ENCODE results near the gene MRPL11. TPM values are rescaled to one million over a fixed set of nuclear protein-coding genes. Genes with fewer than 3 reads are reported as not detected.

MRPL11 gene
- total and polyA plus RNA-seq, 2 donors (not counting 3 experiments of a cell fraction or from before 2014, with no cell fraction given), result 54.9 to 69.1 TPM

DNA sequence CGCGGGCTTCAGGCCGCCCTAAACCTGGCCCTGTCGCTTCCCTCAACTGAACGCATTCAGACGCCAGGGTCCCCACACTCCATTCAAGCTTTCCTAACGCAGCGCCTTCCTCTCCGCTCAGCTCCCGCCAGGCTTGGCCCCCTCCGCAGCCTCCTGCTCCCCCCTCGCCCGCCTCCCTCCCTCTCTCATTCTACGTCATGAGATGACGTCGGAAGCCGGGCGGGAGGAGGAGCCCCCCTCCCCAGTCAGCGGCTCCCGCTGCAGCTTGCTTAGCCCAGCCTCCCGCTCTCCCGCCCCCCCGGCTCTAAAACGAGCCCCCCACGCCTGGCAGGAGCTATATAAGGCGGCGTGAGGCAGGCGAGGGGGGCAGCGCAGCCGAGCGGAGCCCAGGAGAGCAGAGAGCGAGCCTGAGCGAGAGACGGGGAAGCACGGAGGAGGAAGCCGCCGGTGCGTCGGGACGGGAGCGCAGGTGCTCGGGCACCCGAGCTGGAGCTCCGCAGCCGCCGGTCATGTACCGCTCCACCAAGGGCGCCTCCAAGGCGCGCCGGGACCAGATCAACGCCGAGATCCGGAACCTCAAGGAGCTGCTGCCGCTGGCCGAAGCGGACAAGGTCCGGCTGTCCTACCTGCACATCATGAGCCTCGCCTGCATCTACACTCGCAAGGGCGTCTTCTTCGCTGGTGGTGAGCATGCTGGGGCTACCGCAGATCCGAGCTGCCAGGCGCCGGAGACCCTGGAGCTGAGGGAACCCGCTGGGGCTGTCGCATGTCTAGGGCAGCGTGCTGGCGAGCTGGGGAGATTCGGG is 17.8 kb downstream of the MRPL11 start, which contains the start of gene NPAS4:
Gene NPAS4 (plus strand): TSS at position 365 of the 806 bp plus-strand sequence. CDS start 145 bp downstream, at position 510.
- intact Hi-C loops (cut with micrococcal nuclease), result loop anchor here (1.0 to 2.0 kb wide), 2 partner anchors 46 to 132 kb away; partner anchors contain the start of genes PELI3 and YIF1A
- CTCF ChIA-PET, result interaction anchor here (0.8 to 2.3 kb wide), 17 partner anchors 9 to 257 kb away, joined by 3 to 21 read pairs (median 4); partner anchors contain the start of genes DPP3, MRPL11 and RBM4B
- no peak for FAIRE-seq

DNA sequence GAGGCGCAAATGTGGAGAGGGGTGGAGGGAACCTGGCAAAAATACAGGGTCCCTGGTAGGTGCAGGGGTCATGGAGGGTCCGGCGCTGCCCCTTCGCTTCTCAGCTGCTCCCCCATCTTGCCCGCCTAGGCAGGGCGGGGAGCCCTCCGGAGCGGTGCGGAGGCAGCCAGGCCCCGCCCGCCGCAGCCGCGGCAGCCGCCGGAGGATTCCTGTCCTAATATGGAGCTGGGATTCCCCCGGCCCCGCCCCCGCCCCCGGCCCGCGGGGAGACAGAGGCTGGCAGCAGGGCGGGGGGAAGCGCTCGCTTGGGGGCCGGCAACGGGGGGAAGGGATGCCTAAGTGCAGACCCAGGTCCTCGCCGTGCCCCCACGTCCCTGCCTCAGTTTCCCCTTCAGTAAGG is 18.8 kb downstream of the MRPL11 start:
- Histone ChIP-seq H3K4me2 (ENCODE audit: insufficient read depth, low read length) (no peak overlapping the region), H3K9me1 (replicated peaks; ENCODE audit: control insufficient read depth, extremely low read depth, insufficient read depth, low read length) (no peaks in the 10 kb centered on the region), H4K20me1 (replicated peaks; ENCODE audit: control insufficient read depth, extremely low read depth, insufficient read depth, low read length) (no peaks in the 10 kb centered on the region), H3K27me3 (ENCODE audit: control insufficient read depth in 2 of 2, insufficient read depth in 2 of 2, low read length in 2 of 2) (peaks cover 17 to 19% of the 10 kb centered on the region in 2 experiments), H3K9ac (replicated peaks; ENCODE audit: extremely low read depth, insufficient read depth, low read length) (no peak overlapping the region), H2AFZ (ENCODE audit: low read depth, low read length) (no peak overlapping the region), H3K79me2 (ENCODE audit: control insufficient read depth, insufficient read depth, low read length) (no peaks in the 10 kb centered on the region), H3K4me3 (replicated peaks in 1 of 3; ENCODE audit: insufficient read depth in 1 of 3, low read depth in 1 of 3, low read length in 3 of 3) (no peak overlapping the region), H3K27ac (ENCODE audit: insufficient read depth, low read depth, low read length) (no peak overlapping the region), H3K9me3 (replicated peaks; ENCODE audit: control insufficient read depth, insufficient read depth, low read length) (no peaks in the 10 kb centered on the region), H3K36me3 (ENCODE audit: control insufficient read depth in 2 of 2, extremely low read depth in 1 of 2, insufficient read depth in 2 of 2, low read length in 2 of 2) (no peaks in the 10 kb centered on the region), H3K4me1 (ENCODE audit: control insufficient read depth, extremely low read depth, insufficient read depth, low read length) (no peaks in the 10 kb centered on the region)
- BruUV-seq (replicated peaks), result no TSS peak
- DNase-seq (ENCODE audit: low read depth, low spot score) (no peak), FAIRE-seq (no peak)
- ChIA-PET CTCF (interaction anchor here (0.6 to 2.3 kb wide), 2 partner anchors 11 to 12 kb away, joined by 3 to 21 read pairs; no protein-coding TSS in a partner anchor), POLR2A (no interaction called here)
- intact Hi-C loops (cut with micrococcal nuclease), result loop anchor here (2.0 kb wide), 1 partner anchor 47 kb away; the partner anchor contains the start of gene PELI3
- TF ChIP-seq FOS (IDR thresholded peaks at IDR 0.05; ENCODE audit: borderline replicate concordance, insufficient read depth, low read length) (no peak), POLR2A (IDR thresholded peaks at IDR 0.05; ENCODE audit: low read depth, low read length) (no peak), POLR2AphosphoS5 (IDR thresholded peaks at IDR 0.05; ENCODE audit: insufficient read depth, low read depth, low read length) (no peak), GATA2 (IDR thresholded peaks at IDR 0.05; ENCODE audit: insufficient read depth, insufficient read length, low read depth, low read length) (no peak), MYC (IDR thresholded peaks at IDR 0.05; ENCODE audit: low read depth, low read length) (no peak), JUN (IDR thresholded peaks at IDR 0.05; ENCODE audit: borderline replicate concordance, insufficient read depth, insufficient read length, low read depth) (no peak), EZH2 (IDR thresholded peaks at IDR 0.05; ENCODE audit: borderline replicate concordance, low read depth, low read length, severe bottlenecking) (no peak)
- TF ChIP-seq, protein P1, sequence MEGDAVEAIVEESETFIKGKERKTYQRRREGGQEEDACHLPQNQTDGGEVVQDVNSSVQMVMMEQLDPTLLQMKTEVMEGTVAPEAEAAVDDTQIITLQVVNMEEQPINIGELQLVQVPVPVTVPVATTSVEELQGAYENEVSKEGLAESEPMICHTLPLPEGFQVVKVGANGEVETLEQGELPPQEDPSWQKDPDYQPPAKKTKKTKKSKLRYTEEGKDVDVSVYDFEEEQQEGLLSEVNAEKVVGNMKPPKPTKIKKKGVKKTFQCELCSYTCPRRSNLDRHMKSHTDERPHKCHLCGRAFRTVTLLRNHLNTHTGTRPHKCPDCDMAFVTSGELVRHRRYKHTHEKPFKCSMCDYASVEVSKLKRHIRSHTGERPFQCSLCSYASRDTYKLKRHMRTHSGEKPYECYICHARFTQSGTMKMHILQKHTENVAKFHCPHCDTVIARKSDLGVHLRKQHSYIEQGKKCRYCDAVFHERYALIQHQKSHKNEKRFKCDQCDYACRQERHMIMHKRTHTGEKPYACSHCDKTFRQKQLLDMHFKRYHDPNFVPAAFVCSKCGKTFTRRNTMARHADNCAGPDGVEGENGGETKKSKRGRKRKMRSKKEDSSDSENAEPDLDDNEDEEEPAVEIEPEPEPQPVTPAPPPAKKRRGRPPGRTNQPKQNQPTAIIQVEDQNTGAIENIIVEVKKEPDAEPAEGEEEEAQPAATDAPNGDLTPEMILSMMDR (IDR thresholded peaks at IDR 0.05; ENCODE audit: extremely low read depth in 1 of 2, insufficient read depth in 1 of 2, low read depth in 1 of 2, low read length in 2 of 2), result no peak
- TF ChIP-seq, protein P2, sequence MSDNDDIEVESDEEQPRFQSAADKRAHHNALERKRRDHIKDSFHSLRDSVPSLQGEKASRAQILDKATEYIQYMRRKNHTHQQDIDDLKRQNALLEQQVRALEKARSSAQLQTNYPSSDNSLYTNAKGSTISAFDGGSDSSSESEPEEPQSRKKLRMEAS (IDR thresholded peaks at IDR 0.05; ENCODE audit: insufficient read depth, insufficient read length), result no peak
- dilution Hi-C loops (cut with MboI; ENCODE audit: extremely low pct_ligation_motif_present, low sequenced_read_pairs), result no loop called here

More for the DNA sequence above, 17.8 kb downstream of the MRPL11 start, which contains the start of gene NPAS4:
- no peaks in the 10 kb centered on the region for H4K20me1 ChIP-seq (replicated peaks; ENCODE audit: control insufficient read depth, extremely low read depth, insufficient read depth, low read length)
- H3K9ac ChIP-seq (replicated peaks; ENCODE audit: extremely low read depth, insufficient read depth, low read length), result no peak within 1 kb of the TSS
- dilution Hi-C loops (cut with MboI; ENCODE audit: extremely low pct_ligation_motif_present, low sequenced_read_pairs), result no loop called here
- no peak for DNase-seq (ENCODE audit: low read depth, low spot score)
- POLR2A ChIA-PET, result no interaction called here
- no peaks in the 10 kb centered on the region for H3K36me3 ChIP-seq (ENCODE audit: control insufficient read depth in 2 of 2, extremely low read depth in 1 of 2, insufficient read depth in 2 of 2, low read length in 2 of 2)
- no peaks in the 10 kb centered on the region for H3K79me2 ChIP-seq (ENCODE audit: control insufficient read depth, insufficient read depth, low read length)
- peaks cover 13 to 17% of the 10 kb centered on the region in 2 experiments for H3K27me3 ChIP-seq (ENCODE audit: control insufficient read depth in 2 of 2, insufficient read depth in 2 of 2, low read length in 2 of 2)
- BruUV-seq (replicated peaks), result no TSS peak
- no peak within 1 kb of the TSS for H3K4me3 ChIP-seq (replicated peaks in 1 of 3; ENCODE audit: insufficient read depth in 1 of 3, low read depth in 1 of 3, low read length in 3 of 3)
- H3K9me3 ChIP-seq (replicated peaks; ENCODE audit: control insufficient read depth, insufficient read depth, low read length), result no peaks in the 10 kb centered on the region
- no peaks in the 10 kb centered on the region for H3K4me1 ChIP-seq (ENCODE audit: control insufficient read depth, extremely low read depth, insufficient read depth, low read length)
- peak; percentile 42 for TF ChIP-seq EZH2 (IDR thresholded peaks at IDR 0.05; ENCODE audit: borderline replicate concordance, low read depth, low read length, severe bottlenecking)
- TF ChIP-seq POLR2A (IDR thresholded peaks at IDR 0.05; ENCODE audit: low read depth, low read length), result no peak
- H3K9me1 ChIP-seq (replicated peaks; ENCODE audit: control insufficient read depth, extremely low read depth, insufficient read depth, low read length), result no peaks in the 10 kb centered on the region
- no peak within 1 kb of the TSS for H3K27ac ChIP-seq (ENCODE audit: insufficient read depth, low read depth, low read length)
- H3K4me2 ChIP-seq (ENCODE audit: insufficient read depth, low read length), result no peak within 1 kb of the TSS
- H2AFZ ChIP-seq (ENCODE audit: low read depth, low read length), result no peak within 1 kb of the TSS
